Sigmoid colon (tissue), 7 donors: ENCODE data around the gene LSR. TPM values are rescaled to one million over a fixed set of nuclear protein-coding genes. Genes with fewer than 3 reads are reported as not detected.

ENCODE experiments used
- DNase-seq: peaks from one replicate; pipeline ENCODE4 v3.0.0-alpha.2; 2019
- H3K27ac ChIP-seq, 4 donors: fragments of 200-600 bp; sonication (generic); one replicate each; pipeline ENCODE4 v1.5.1; 2016 to 2019; ENCODE audit warnings: mild to moderate bottlenecking in 1 of 4
- H3K27me3 ChIP-seq, 3 donors: fragments of 200-600 bp; sonication (generic); one replicate each; pipeline ENCODE4 v1.5.1; 2019; ENCODE audit warnings: mild to moderate bottlenecking in 1 of 3
- H3K36me3 ChIP-seq, 4 donors: fragments of 200-600 bp; sonication (generic); one replicate each; pipeline ENCODE4 v1.5.1; 2016 to 2019
- H3K4me1 ChIP-seq, 4 donors: fragments of 200-600 bp; sonication (generic); one replicate each; pipeline ENCODE4 v1.5.1; 2017 to 2019
- H3K4me3 ChIP-seq, 4 donors: fragments of 200-600 bp; sonication (generic); one replicate each; pipeline ENCODE4 v1.5.1; 2017 to 2019; ENCODE audit warnings: mild to moderate bottlenecking in 2 of 4, moderate library complexity in 1 of 4
- H3K9me3 ChIP-seq, 4 donors: fragments of 200-600 bp in 3 of 4; sonication (generic) in 3 of 4; one replicate each; pipeline versions ENCODE4 v1.5.1 to v1.6.1; 2013 to 2019
- EP300 ChIP-seq, 4 donors: sonication (generic); formaldehyde crosslinking; IDR thresholded peaks; one replicate each; pipeline ENCODE4 v1.6.1; 2017; ENCODE audit warnings: antibody characterized with exemption in 4 of 4
- POLR2A ChIP-seq, 2 donors: fragments of 450-650 bp; IDR thresholded peaks; one replicate each; pipeline ENCODE4 v1.6.1; 2016; ENCODE audit warnings: antibody characterized with exemption in 2 of 2, mild to moderate bottlenecking in 2 of 2, moderate library complexity in 2 of 2
- POLR2AphosphoS5 ChIP-seq, 4 donors: sonication (generic); formaldehyde crosslinking; IDR thresholded peaks; one replicate each; pipeline ENCODE4 v1.6.1; 2017; ENCODE audit warnings: antibody characterized with exemption in 4 of 4
- WGBS, 2 donors: extraction: QIAGEN DNeasy Blood & Tissue Kit; methylation state at CpG; one replicate each; pipeline ENCODE4 v1.1.7; 2013; 5-methylcytosine and 5-hydroxymethylcytosine counted together
- intact Hi-C: fragments of 100-400 bp; cut with DNase I; formaldehyde crosslinking; loops from one replicate; pipeline ENCODE4 v1.15.1; 2023
- polyA plus RNA-seq, 3 donors: library from polyadenylated mRNA; stranded (reverse); fragments of 200-250 nt; gene quantifications; one replicate each; pipeline ENCODE4 v1.2.3, GENCODE V29; 2013
- total RNA-seq, 4 donors: library from RNA; depleted of rRNA; stranded (reverse); fragments of >200 nt; gene quantifications; one replicate each; pipeline ENCODE4 v1.1.0, GENCODE V29; 2016
- TF ChIP-seq, protein P1 (sequence below), 4 experiments: fragments of 450-650 bp in 3 of 4; fragments of 200-600 bp in 1 of 4; IDR thresholded peaks; one replicate each; pipeline ENCODE4 v1.5.1; 2016 to 2019; ENCODE audit warnings: antibody characterized with exemption in 4 of 4, mild to moderate bottlenecking in 3 of 4, moderate library complexity in 2 of 4
- donor health status: healthy with polysubstance abuse.
- donor health status: Bipolar disorder and iron deficiency.
- donor health status: healthy.

LSR gene
- total and polyA plus RNA-seq, 7 donors, result 0.68 to 218 (median 3.6) TPM

DNA sequence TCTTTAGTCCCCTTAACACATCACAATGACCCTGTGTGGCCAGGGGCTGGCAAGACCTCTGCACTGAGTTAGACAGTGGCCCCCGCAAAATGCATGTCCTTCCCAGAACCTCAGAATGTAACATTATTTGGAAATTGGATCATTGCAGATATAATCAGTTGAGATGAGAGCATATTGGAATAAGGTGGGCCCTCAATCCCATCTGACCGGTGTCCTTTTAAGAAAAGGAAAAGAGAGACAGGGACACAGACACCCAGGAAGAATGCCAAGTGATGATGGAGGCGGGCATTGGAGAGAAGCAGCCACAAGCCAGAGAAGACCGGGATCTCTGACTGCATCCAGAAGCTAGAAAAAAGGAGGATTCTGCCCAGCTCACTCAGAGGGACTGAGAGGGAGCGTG lies 22.1 kb upstream of the LSR start:
- no peaks in the 10 kb centered on the region for H3K36me3 ChIP-seq
- intact Hi-C loops, result no loop called here
- peaks cover 0 to 38% (median 6%) of the 10 kb centered on the region in 3 donors for H3K27me3 ChIP-seq
- WGBS, 2 donors, result 91 to 92% methylated on average over 5 of the region's 5 CpGs
- no peak overlapping the region for H3K4me3 ChIP-seq
- peaks cover 0 to 3% (median 0%) of the 10 kb centered on the region in 4 donors for H3K9me3 ChIP-seq
- no peak overlapping the region for H3K27ac ChIP-seq
- no peak for TF ChIP-seq EP300 (IDR thresholded peaks at IDR 0.05)
- TF ChIP-seq, protein P1, sequence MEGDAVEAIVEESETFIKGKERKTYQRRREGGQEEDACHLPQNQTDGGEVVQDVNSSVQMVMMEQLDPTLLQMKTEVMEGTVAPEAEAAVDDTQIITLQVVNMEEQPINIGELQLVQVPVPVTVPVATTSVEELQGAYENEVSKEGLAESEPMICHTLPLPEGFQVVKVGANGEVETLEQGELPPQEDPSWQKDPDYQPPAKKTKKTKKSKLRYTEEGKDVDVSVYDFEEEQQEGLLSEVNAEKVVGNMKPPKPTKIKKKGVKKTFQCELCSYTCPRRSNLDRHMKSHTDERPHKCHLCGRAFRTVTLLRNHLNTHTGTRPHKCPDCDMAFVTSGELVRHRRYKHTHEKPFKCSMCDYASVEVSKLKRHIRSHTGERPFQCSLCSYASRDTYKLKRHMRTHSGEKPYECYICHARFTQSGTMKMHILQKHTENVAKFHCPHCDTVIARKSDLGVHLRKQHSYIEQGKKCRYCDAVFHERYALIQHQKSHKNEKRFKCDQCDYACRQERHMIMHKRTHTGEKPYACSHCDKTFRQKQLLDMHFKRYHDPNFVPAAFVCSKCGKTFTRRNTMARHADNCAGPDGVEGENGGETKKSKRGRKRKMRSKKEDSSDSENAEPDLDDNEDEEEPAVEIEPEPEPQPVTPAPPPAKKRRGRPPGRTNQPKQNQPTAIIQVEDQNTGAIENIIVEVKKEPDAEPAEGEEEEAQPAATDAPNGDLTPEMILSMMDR (IDR thresholded peaks at IDR 0.05), result no peak
- no peak for TF ChIP-seq POLR2AphosphoS5 (IDR thresholded peaks at IDR 0.05)
- TF ChIP-seq POLR2A (IDR thresholded peaks at IDR 0.05), result no peak
- DNase-seq, result no peak
- no peaks in the 10 kb centered on the region for H3K4me1 ChIP-seq

DNA sequence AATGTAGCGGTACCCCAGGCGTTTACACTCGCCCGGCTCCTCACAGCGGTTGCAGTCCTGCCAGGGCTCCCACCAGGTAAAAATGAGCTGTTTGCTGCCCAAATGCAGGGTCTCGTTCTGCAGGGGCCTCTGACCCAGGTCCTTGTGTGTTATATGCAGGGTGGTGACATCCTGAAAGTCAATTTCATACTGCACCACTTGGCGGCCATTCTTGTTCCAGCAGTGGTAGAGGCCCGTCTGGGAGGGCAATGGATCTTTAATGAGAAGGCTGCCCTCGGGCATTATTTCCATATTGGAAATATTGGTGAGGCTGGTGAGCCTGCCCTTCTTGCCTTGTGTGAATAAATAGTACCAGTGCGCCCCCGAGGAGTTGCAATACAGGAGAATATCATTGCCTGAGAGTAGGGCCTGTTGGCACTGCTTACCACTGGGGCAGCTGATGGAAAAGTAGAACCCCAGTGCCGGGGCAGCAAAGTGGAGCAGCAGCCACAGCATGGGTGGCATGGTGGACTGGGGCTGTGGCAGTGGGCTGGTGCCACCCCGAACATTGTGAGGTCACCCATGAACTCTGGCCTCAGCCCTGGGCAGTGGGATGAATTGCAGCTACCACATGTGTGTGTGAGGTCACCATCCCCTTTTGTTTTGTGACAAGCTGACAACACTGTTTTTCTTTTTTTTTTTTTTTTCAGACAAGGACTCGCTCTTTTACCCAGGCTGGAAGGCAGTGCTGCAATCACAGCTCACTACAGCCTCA lies 20.4 kb upstream of the LSR start, which contains the start of gene FAM187B:
Gene FAM187B, minus strand, starts transcription at position 563 of the 754 bp plus-strand sequence. Its CDS starts 59 bp downstream, at position 504.
- H3K36me3 ChIP-seq, result no peaks in the 10 kb centered on the region
- no peak within 1 kb of the TSS for H3K27ac ChIP-seq
- no peaks in the 10 kb centered on the region for H3K9me3 ChIP-seq
- peaks cover 0 to 29% (median 6%) of the 10 kb centered on the region in 3 donors for H3K27me3 ChIP-seq
- DNase-seq, result no peak
- TF ChIP-seq EP300 (IDR thresholded peaks at IDR 0.05) (no peak), POLR2A (IDR thresholded peaks at IDR 0.05) (no peak), POLR2AphosphoS5 (IDR thresholded peaks at IDR 0.05) (no peak)
- TF ChIP-seq, protein P1 (IDR thresholded peaks at IDR 0.05), result no peak
- H3K4me3 ChIP-seq, result no peak within 1 kb of the TSS
- WGBS, 2 donors, result 91 to 92% methylated on average over 14 of the region's 14 CpGs
- intact Hi-C loops, result no loop called here
- no peaks in the 10 kb centered on the region for H3K4me1 ChIP-seq

GRCh38 chr19:35229601-35230000 lies 19.2 kb upstream of the LSR start:
- DNase-seq, result no peak

GRCh38 chr19:35231956-35232645 lies 16.7 kb upstream of the LSR start:
- 88 to 91% methylated on average over 14 of the region's 14 CpGs for WGBS, 2 donors
- no peaks in the 10 kb centered on the region for H3K36me3 ChIP-seq
- DNase-seq, result no peak
- intact Hi-C loops, result no loop called here
- H3K9me3 ChIP-seq, result peaks cover 0 to 2% (median 0%) of the 10 kb centered on the region in 4 donors
- H3K27ac ChIP-seq, result no peak overlapping the region
- TF ChIP-seq, protein P1 (IDR thresholded peaks at IDR 0.05), result no peak
- TF ChIP-seq POLR2AphosphoS5 (IDR thresholded peaks at IDR 0.05) (no peak), EP300 (IDR thresholded peaks at IDR 0.05) (no peak), POLR2A (IDR thresholded peaks at IDR 0.05) (no peak)
- peaks cover 0 to 6% (median 0%) of the 10 kb centered on the region in 3 donors for H3K27me3 ChIP-seq
- no peak overlapping the region for H3K4me3 ChIP-seq
- no peaks in the 10 kb centered on the region for H3K4me1 ChIP-seq

More at GRCh38 chr19:35229601-35230000, 19.2 kb upstream of the LSR start:
- Histone ChIP-seq H3K27ac (no peak overlapping the region), H3K4me1 (no peaks in the 10 kb centered on the region), H3K27me3 (peaks cover 0 to 25% (median 5%) of the 10 kb centered on the region in 3 donors), H3K4me3 (no peak overlapping the region), H3K36me3 (no peaks in the 10 kb centered on the region), H3K9me3 (peaks cover 0 to 2% (median 0%) of the 10 kb centered on the region in 4 donors)
- WGBS, 2 donors, result 94 to 96% methylated on average over 8 of the region's 8 CpGs
- intact Hi-C loops, result no loop called here
- no peak for TF ChIP-seq POLR2A (IDR thresholded peaks at IDR 0.05)
- TF ChIP-seq, protein P1 (IDR thresholded peaks at IDR 0.05), result no peak
- TF ChIP-seq POLR2AphosphoS5 (IDR thresholded peaks at IDR 0.05), result no peak
- TF ChIP-seq EP300 (IDR thresholded peaks at IDR 0.05), result no peak
